H1 (cell line): ENCODE measurements around the gene PITX1. TPM values are rescaled to one million over a fixed set of nuclear protein-coding genes. Genes with fewer than 3 reads are reported as not detected.

Experiments
- CTCF ChIA-PET: fragments of 300-600 bp; sonication (Branson Sonifier 250); formaldehyde crosslinking; loops from one replicate; lab custom pipeline; 2021; ENCODE audit not compliant: partially characterized antibody; lab: Charles Lee
- POLR2A ChIA-PET: fragments of 300-600 bp; sonication (Branson Sonifier 250); formaldehyde crosslinking; loops from one replicate; lab custom pipeline; 2021; ENCODE audit warnings: inconsistent platforms; ENCODE audit not compliant: partially characterized antibody; lab: Charles Lee
- DNase-seq, 2 experiments: peaks; one replicate each; pipeline versions ENCODE4 v3.0.0 to v3.0.0-alpha.2; 2010 to 2022; ENCODE audit warnings: low spot score in 2 of 2, low read depth in 1 of 2, mixed read lengths in 1 of 2
- FAIRE-seq: peaks from 2 replicates; lab custom pipeline; 2011; peaks lifted over from hg19 to GRCh38; lab: Jason Lieb, UNC
- H2AFZ ChIP-seq: 2 replicates; pipeline ENCODE4 v1.8.1; 2012; ENCODE audit warnings: low read length, inconsistent platforms
- H2AK5ac ChIP-seq: 2 replicates; pipeline ENCODE4 v1.6.1; 2013; ENCODE audit warnings: low read depth, low read length
- H2BK120ac ChIP-seq: replicated peaks from 2 replicates; pipeline ENCODE3; 2013; ENCODE audit warnings: low read depth, low read length, inconsistent platforms
- H2BK12ac ChIP-seq: 2 replicates; pipeline ENCODE4 v1.6.1; 2013; ENCODE audit warnings: low read depth, low read length
- H2BK15ac ChIP-seq: 2 replicates; pipeline ENCODE4 v1.6.1; 2013; ENCODE audit warnings: low read length
- H2BK20ac ChIP-seq: 2 replicates; pipeline ENCODE4 v1.6.1; 2013; ENCODE audit warnings: low read length
- H2BK5ac ChIP-seq: 2 replicates; pipeline ENCODE4 v1.6.1; 2013; ENCODE audit warnings: low read depth, low read length
- H3K14ac ChIP-seq: 2 replicates; pipeline ENCODE4 v1.6.1; 2013; ENCODE audit warnings: inconsistent platforms; ENCODE audit not compliant: insufficient read length
- H3K18ac ChIP-seq: 2 replicates; pipeline ENCODE4 v1.6.1; 2013; ENCODE audit warnings: low read length; ENCODE audit errors: extremely low read depth
- H3K23ac ChIP-seq: 2 replicates; pipeline ENCODE4 v1.6.1; 2013; ENCODE audit warnings: inconsistent platforms; ENCODE audit not compliant: insufficient read length
- H3K23me2 ChIP-seq: 2 replicates; pipeline ENCODE4 v1.6.1; 2013; ENCODE audit warnings: low read depth, low read length
- H3K27ac ChIP-seq: 2 replicates; pipeline ENCODE4 v1.6.1; 2011; ENCODE audit warnings: low read depth, low read length, inconsistent platforms
- H3K27me3 ChIP-seq, 4 experiments: replicated peaks in 1 of 4; 1 replicate in 1 of 4; 2 replicates in 3 of 4; pipeline versions ENCODE4 v1.6.1 to v1.8.1; 2011 to 2013; ENCODE audit warnings: low read length in 3 of 4, mild to moderate bottlenecking in 3 of 4, inconsistent platforms in 2 of 4, mixed read lengths in 2 of 4, moderate library complexity in 1 of 4; ENCODE audit not compliant: control insufficient read depth in 3 of 4, insufficient read depth in 3 of 4; ENCODE audit errors: extremely low read depth in 1 of 4
- H3K36me3 ChIP-seq, 4 experiments: 2 replicates each; pipeline versions ENCODE4 v1.6.1 to v1.8.1; 2011 to 2013; ENCODE audit warnings: mild to moderate bottlenecking in 4 of 4, low read length in 3 of 4, moderate library complexity in 2 of 4, control low read depth in 1 of 4, inconsistent platforms in 1 of 4; ENCODE audit not compliant: insufficient read depth in 4 of 4, control insufficient read depth in 2 of 4
- H3K4ac ChIP-seq: replicated peaks from 2 replicates; pipeline ENCODE3; 2013; ENCODE audit warnings: low read length, low read depth, mixed read lengths, inconsistent platforms; ENCODE audit not compliant: insufficient read length
- H3K4me1 ChIP-seq, 4 experiments: replicated peaks in 1 of 4; 1 replicate in 1 of 4; 2 replicates in 3 of 4; pipeline versions ENCODE4 v1.6.1 to v1.8.1; 2011 to 2013; ENCODE audit warnings: low read length in 3 of 4, inconsistent platforms in 2 of 4, mixed read lengths in 1 of 4; ENCODE audit not compliant: insufficient read depth in 4 of 4, control insufficient read depth in 3 of 4
- H3K4me2 ChIP-seq, 2 experiments: 2 replicates each; pipeline versions ENCODE4 v1.6.1 to v1.8.1; 2011 to 2013; ENCODE audit warnings: low read depth in 2 of 2, low read length in 2 of 2, control low read depth in 1 of 2, inconsistent platforms in 1 of 2, mild to moderate bottlenecking in 1 of 2; ENCODE audit not compliant: insufficient read depth in 1 of 2
- H3K4me3 ChIP-seq, 4 experiments: fragments of 200-600, 300-600 bp in 1 of 4; sonication (generic), shearing (Covaris generic), sonication (Bioruptor Twin) in 1 of 4; 2 replicates each; pipeline versions ENCODE4 v1.5.1 to v1.8.1; 2011 to 2016; ENCODE audit warnings: low read length in 4 of 4, low read depth in 3 of 4, control low read depth in 2 of 4, inconsistent platforms in 2 of 4, mild to moderate bottlenecking in 2 of 4, mixed read lengths in 1 of 4, moderate library complexity in 1 of 4; ENCODE audit not compliant: insufficient read depth in 2 of 4; ENCODE audit errors: extremely low read depth in 1 of 4
- H3K56ac ChIP-seq: replicated peaks from 2 replicates; pipeline ENCODE3; 2013; ENCODE audit warnings: low read depth, mild to moderate bottlenecking, mixed read lengths, low read length, inconsistent platforms; ENCODE audit not compliant: insufficient read length
- H3K79me1 ChIP-seq: 2 replicates; pipeline ENCODE4 v1.6.1; 2013; ENCODE audit warnings: low read depth, low read length, control low read depth
- H3K79me2 ChIP-seq, 2 experiments: 2 replicates each; pipeline versions ENCODE4 v1.6.1 to v1.8.1; 2012 to 2013; ENCODE audit warnings: low read length in 2 of 2, mild to moderate bottlenecking in 2 of 2, inconsistent platforms in 1 of 2; ENCODE audit not compliant: insufficient read depth in 2 of 2, control insufficient read depth in 1 of 2
- H3K9ac ChIP-seq, 4 experiments: replicated peaks in 1 of 4; 1 replicate in 1 of 4; 2 replicates in 3 of 4; pipeline versions ENCODE4 v1.6.1 to v1.8.1; 2011 to 2013; ENCODE audit warnings: low read depth in 3 of 4, low read length in 3 of 4, control low read depth in 2 of 4, mild to moderate bottlenecking in 2 of 4, moderate library complexity in 2 of 4, inconsistent platforms in 1 of 4; ENCODE audit errors: extremely low read depth in 1 of 4
- H3K9me3 ChIP-seq, 2 experiments: 2 replicates each; pipeline versions ENCODE4 v1.6.1 to v1.8.1; 2012 to 2013; ENCODE audit warnings: mild to moderate bottlenecking in 2 of 2, moderate library complexity in 2 of 2, control low read depth in 1 of 2, inconsistent platforms in 1 of 2, low read depth in 1 of 2, low read length in 1 of 2, mixed read lengths in 1 of 2; ENCODE audit not compliant: insufficient read depth in 2 of 2
- H4K20me1 ChIP-seq, 2 experiments: replicated peaks in 1 of 2; 2 replicates each; pipeline versions ENCODE3 to v1.8.1; 2011 to 2013; ENCODE audit warnings: inconsistent platforms in 2 of 2, low read length in 2 of 2, mild to moderate bottlenecking in 1 of 2; ENCODE audit not compliant: insufficient read depth in 2 of 2, control insufficient read depth in 1 of 2
- H4K5ac ChIP-seq: 2 replicates; pipeline ENCODE4 v1.6.1; 2013; ENCODE audit warnings: low read length, low read depth, mixed read lengths, inconsistent platforms; ENCODE audit not compliant: insufficient read length
- H4K8ac ChIP-seq: 2 replicates; pipeline ENCODE4 v1.8.0; 2013; ENCODE audit warnings: mild to moderate bottlenecking, moderate library complexity, low read length, inconsistent platforms; ENCODE audit not compliant: insufficient read depth; ENCODE audit errors: extremely low read depth
- H4K91ac ChIP-seq: replicated peaks from 2 replicates; pipeline ENCODE3; 2013; ENCODE audit warnings: low read length, mixed read lengths, inconsistent platforms; ENCODE audit not compliant: insufficient read length
- CHD2 ChIP-seq: IDR thresholded peaks from 2 replicates; pipeline ENCODE4 v1.6.1; 2012; ENCODE audit warnings: low read length, improper control_type of control experiment
- EP300 ChIP-seq, 2 experiments: IDR thresholded peaks; 1 replicate in 1 of 2; 2 replicates in 1 of 2; pipeline ENCODE4 v1.6.1; 2011 to 2012; ENCODE audit warnings: low read depth in 2 of 2, low read length in 2 of 2, mild to moderate bottlenecking in 2 of 2, borderline replicate concordance in 1 of 2, inconsistent platforms in 1 of 2, moderate library complexity in 1 of 2
- EZH2 ChIP-seq: fragments of 200-600 bp; sonication (generic); IDR thresholded peaks from 2 replicates; pipeline ENCODE4 v1.7.1; 2012; ENCODE audit warnings: low read depth, mild to moderate bottlenecking, moderate library complexity, low read length, inconsistent platforms; ENCODE audit not compliant: severe bottlenecking
- KDM4A ChIP-seq: IDR thresholded peaks from one replicate; pipeline ENCODE4 v1.7.1; 2012; ENCODE audit warnings: low read depth, mild to moderate bottlenecking, moderate library complexity, low read length, inconsistent platforms; ENCODE audit not compliant: severe bottlenecking
- PHF8 ChIP-seq: fragments of 200-600 bp; sonication (generic); conservative IDR thresholded peaks from 2 replicates; pipeline ENCODE4 v1.7.1; 2012; ENCODE audit warnings: low read depth, mild to moderate bottlenecking, inconsistent platforms, low read length, moderate library complexity
- RNF2 ChIP-seq: fragments of 200-900, 300-1000 bp; sonication (generic); IDR thresholded peaks from 2 replicates; pipeline ENCODE4 v1.7.1; 2016; ENCODE audit warnings: borderline replicate concordance, low read depth, mild to moderate bottlenecking, antibody characterized with exemption, low read length; ENCODE audit not compliant: poor library complexity, severe bottlenecking; ENCODE audit errors: missing control alignments
- TAF7 ChIP-seq: optimal IDR thresholded peaks from 2 replicates; pipeline ENCODE3; 2011; ENCODE audit warnings: low read depth, mild to moderate bottlenecking, inconsistent platforms, low read length, moderate library complexity, borderline replicate concordance
- WGBS, 2 experiments: shearing (Covaris generic) in 1 of 2; methylation state at CpG; one replicate each; pipeline versions ENCODE4 v1.1.6 to v1.1.7; 2013 to 2015; ENCODE audit warnings: low lambda C conversion rate in 2 of 2, mixed read lengths in 2 of 2, inconsistent platforms in 1 of 2, low coverage in 1 of 2, missing lambda C conversion rate in 1 of 2; ENCODE audit not compliant: insufficient replicate concordance in 2 of 2, insufficient coverage in 1 of 2, insufficient read length in 1 of 2; ENCODE audit errors: extremely low coverage in 1 of 2, missing lambda C conversion rate in 1 of 2; 5-methylcytosine and 5-hydroxymethylcytosine counted together
- polyA plus RNA-seq, 7 experiments: library from polyadenylated mRNA; depleted of rRNA in 3 of 7; stranded (reverse) in 5 of 7; unstranded in 2 of 7; fragments of >200 nt in 5 of 7; fragments of 200-250 nt in 2 of 7; gene quantifications; 1 replicate in 5 of 7; 2 replicates in 1 of 7; 4 replicates in 1 of 7; pipeline versions ENCODE4 v1.2.1 to v1.2.3, GENCODE V29; 2011 to 2013; ENCODE audit warnings: missing spikeins in 2 of 7, mixed read lengths in 2 of 7
- total RNA-seq: library from RNA; stranded (reverse); fragmentation: NEBNext Ultra II Directional; extraction: Animal tissue kit (Norgen Biotek cat#: 25700); gene quantifications from 2 replicates; pipeline ENCODE4 v1.2.1, GENCODE V29; 2021

PITX1 gene
- total and polyA plus RNA-seq, 2 of the 8 experiments (the other 6 are each of a cell fraction or from before 2014, with no cell fraction given) = 0.03 TPM; not detected in 1

DNA sequence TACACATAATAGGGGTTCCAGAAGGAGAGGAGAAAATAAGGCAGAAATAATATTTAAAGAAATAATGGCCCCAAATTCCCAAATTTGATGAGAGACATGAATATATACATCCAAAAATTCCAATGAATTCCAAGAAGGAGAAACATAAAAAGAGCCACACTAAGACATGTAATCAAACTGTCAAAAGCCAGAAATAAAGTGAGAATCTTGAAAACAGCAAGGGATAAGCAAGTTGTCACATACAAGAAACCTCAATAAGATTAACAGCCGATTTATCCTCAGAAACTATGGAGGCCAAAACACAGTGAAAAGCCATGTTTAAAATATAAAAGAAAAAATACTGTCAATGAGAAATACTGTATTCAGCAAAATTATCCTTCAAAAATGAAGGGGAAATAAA lies 51.8 kb downstream of the PITX1 start:
- H4K91ac ChIP-seq = no peak overlapping the region
- TF ChIP-seq KDM4A = no peak
- TF ChIP-seq CHD2 = no peak
- TF ChIP-seq EZH2 = no peak
- TF ChIP-seq RNF2 = no peak
- no peak for TF ChIP-seq TAF7
- no peak for TF ChIP-seq EP300 (IDR thresholded peaks at IDR 0.05; ENCODE audit: borderline replicate concordance in 1 of 2, low read depth in 2 of 2, low read length in 2 of 2)
- TF ChIP-seq PHF8 = no peak
- no peak overlapping the region for H3K27ac ChIP-seq
- H3K23ac ChIP-seq = no peak overlapping the region
- H3K79me2 ChIP-seq = no peaks in the 10 kb centered on the region
- no peak overlapping the region for H3K4me2 ChIP-seq
- no peak overlapping the region for H3K4ac ChIP-seq
- no peak overlapping the region for H3K4me3 ChIP-seq
- no peak overlapping the region for H2AFZ ChIP-seq
- CTCF ChIA-PET = no interaction called here
- peaks cover 17 to 19% of the 10 kb centered on the region in 2 experiments for H3K9me3 ChIP-seq
- no peak overlapping the region for H3K56ac ChIP-seq
- no peak overlapping the region for H2BK5ac ChIP-seq
- no peak overlapping the region for H2AK5ac ChIP-seq
- no peak overlapping the region for H2BK120ac ChIP-seq
- no peaks in the 10 kb centered on the region for H3K79me1 ChIP-seq
- H2BK15ac ChIP-seq = no peak overlapping the region
- H3K14ac ChIP-seq = no peak overlapping the region
- 78% methylated on average over 1 of the region's 1 CpG; no CpG with 5 or more reads in 1 of the 2 experiments for WGBS, 2 experiments
- no peak for DNase-seq
- H3K18ac ChIP-seq = no peak overlapping the region
- no peaks in the 10 kb centered on the region for H3K23me2 ChIP-seq
- no peak overlapping the region for H4K8ac ChIP-seq
- H3K27me3 ChIP-seq = no peaks in the 10 kb centered on the region
- no peak overlapping the region for H2BK20ac ChIP-seq
- no peaks in the 10 kb centered on the region for H3K36me3 ChIP-seq
- H4K5ac ChIP-seq = no peak overlapping the region
- H4K20me1 ChIP-seq = no peaks in the 10 kb centered on the region
- no peak overlapping the region for H2BK12ac ChIP-seq
- POLR2A ChIA-PET = no interaction called here
- no peaks in the 10 kb centered on the region for H3K4me1 ChIP-seq
- FAIRE-seq = no peak
- H3K9ac ChIP-seq = no peak overlapping the region
